GM19397 (cell line): ENCODE results near the gene STK35.

ENCODE experiments used
- ATAC-seq: cut with Tn5 transposase; IDR thresholded peaks from one replicate; pipeline ENCODE4 v1.9.1; 2021; ENCODE audit warnings: mild to moderate bottlenecking, moderate library complexity; ENCODE audit not compliant: unreplicated experiment

Gene STK35

DNA sequence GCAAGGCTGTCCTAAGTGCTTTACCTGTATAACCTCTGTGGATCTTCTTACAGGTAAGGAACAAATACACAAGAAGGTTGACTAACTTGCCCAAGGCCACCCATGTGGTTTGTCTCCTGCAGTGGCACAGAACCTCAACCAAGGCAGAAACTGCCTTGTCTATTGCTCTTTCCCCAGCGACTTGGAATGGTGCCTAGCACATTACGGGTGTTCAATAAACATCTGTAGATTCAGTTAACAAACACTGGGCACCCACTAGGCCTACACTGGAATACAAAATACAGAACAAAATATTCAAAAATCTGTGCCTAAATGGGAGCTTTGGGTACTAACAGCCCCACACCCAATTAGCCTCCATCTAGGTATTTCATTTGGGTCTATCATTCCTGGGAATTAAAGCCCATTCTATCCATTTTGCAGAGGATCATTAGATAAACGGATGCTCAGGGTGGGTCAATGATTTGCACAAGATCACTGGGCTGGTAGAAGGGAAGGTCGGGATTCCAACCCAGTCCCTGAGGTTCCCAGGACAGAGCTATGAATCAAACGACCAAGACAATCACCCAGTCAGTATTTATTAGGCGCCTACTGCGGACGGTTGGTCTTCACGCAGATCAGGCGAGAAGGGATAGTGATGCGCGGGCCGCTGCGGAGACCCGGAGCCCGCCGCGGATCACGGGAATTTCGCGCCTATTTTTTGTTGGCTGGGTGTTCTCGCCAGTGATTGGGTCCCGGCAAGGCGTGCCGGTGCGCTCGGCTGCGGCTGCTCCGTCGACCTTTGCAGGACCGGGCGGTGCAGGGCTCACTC, at the start of gene STK35:
Gene STK35 (plus strand): TSS at position 771 of the 808 bp plus-strand sequence. CDS start 55 bp downstream, outside the sequence.
- peak; percentile 46 for ATAC-seq

DNA sequence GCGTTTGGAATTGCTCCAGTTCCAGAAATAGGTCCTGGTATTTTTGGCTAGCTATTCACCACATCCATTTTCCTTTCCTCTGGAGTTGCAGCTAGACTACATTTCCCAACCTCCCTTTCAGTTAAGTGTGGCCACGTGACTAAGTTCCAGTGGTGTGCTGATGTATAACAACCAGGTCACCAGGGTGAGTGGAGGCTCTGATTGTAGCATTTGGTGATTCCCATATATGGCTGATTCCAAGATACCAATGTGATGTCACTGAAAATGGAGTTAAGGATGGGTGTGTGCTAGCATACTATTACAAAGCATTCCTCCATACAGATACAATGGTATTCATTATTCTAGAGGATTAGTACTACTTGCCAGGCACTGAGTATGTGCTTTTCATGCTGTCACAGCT, 49.7 kb upstream of the STK35 start:
- no peak for ATAC-seq

DNA sequence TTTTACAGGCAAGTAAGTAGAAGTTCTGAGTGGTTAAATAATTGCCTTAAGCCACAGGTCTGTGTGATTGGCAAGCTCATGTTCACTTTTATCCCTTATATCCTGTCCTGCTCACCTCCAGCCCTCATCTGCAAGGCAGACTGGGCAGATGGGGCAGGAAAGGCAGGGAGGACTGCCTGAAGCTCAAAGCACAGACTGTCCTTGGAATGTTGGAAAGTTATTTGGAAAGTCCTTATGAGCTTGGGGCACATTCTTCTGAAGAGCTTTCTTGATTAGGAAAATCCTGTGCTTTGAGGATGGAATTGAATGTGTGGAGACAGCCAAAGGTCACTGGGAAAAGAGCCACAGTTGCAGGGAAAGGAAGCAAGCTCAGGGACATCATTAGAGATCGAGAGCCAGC, 48.9 kb upstream of the STK35 start:
- ATAC-seq: no peak

DNA sequence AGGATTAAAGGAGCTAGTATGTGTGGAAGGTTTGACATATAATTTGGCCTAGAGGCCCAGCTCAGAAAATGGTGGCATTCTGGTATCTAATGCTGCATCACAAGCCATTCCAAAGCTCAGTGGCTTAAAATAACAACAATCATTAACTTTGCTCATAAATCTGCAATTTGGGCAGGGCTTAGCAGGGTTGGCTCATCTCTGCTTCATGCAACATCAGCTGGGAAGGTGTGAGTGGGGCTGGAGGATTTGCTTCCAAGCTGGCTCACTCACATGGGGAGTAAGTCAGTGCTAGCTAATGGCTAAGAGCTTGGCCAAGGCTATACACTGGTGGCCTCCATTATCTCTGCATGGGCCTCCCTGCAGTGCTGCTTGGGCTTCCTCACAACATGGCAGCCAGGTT, 48.0 kb upstream of the STK35 start:
- no peak for ATAC-seq

DNA sequence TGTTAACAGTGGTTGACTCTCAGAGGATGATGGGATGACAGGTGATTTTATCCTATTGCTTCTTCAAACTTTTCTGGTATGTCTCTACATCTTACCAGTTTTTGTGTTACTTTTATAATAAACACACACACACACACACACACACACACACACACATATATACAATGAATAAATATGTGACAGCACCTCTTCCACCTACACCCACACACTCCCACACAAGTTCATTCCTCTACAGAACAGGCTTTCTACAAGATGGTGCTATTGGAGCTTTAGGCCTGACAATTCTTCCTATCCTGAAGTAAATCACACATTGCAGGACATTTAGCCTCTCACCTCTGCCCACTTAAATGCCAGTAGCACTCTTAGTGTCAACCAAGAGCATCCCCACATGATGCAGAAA, 46.7 kb upstream of the STK35 start:
- ATAC-seq: no peak

DNA sequence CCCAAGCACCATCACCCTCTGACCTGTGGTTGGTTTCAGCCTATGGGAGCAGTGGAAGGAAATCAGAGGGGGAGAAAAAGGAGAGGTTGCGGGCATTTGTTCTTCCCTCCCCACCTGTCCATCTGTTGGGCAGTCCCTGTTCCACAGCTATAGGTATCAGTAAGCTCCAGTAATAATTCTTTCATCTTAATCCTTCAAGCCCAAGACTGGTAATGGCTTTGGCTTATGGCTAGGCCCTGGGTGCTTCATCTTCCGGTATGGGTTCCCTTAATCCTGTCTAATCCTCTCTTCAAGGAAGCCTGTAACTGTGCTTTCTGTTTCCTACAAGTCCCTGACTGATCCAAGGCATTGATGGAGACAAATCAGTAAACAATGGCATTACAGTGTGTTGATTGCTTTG, 42.2 kb upstream of the STK35 start:
- no peak for ATAC-seq

DNA sequence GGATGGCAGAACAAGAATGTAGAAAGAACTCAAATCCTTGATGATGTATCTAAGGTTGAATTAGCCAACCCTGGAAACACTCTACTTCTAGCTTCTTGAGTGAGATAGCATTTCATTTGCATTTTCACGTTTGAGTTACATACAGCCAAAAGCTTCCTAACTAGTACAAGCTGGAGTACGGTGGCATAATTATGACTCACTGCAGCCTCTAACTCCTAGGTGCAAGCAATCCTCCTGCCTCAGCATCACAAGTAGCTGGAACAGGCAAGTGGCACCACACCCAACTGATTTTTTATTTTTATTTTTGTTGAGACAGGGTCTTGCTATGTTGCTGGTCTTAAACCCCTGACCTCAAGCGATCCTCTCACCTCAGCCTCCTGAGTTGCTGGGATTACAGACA, 36.5 kb upstream of the STK35 start:
- no peak for ATAC-seq

DNA sequence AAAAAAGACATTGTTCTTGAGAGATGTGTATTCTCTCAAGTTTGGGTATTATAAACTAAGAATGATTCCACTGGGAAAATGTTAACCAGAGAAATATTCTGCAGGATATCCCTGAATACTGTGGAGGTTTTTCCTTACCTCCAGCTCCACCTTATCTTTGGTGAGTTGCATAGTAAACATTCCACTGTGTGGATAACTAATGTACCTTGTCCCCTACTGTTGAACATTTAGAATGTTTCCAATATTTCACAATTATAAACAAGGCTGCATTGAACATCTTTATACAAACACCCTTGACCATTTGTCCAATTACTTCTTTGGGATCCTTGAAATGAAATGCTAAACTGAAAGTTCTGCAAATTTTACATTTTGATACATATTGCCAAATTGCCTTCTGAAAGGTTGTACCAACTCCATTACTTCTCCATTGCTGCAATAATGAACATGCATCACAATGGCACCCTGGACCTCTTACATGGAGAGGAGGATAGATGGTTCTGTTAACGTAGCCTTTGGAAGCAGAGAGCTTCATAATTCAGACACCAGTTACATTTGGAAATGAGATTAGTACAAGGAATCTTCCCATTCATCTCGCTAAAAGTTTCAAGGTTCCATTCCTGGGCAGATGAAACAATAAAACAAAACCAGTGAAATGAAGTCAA, 35.0 kb upstream of the STK35 start:
- ATAC-seq: no peak

DNA sequence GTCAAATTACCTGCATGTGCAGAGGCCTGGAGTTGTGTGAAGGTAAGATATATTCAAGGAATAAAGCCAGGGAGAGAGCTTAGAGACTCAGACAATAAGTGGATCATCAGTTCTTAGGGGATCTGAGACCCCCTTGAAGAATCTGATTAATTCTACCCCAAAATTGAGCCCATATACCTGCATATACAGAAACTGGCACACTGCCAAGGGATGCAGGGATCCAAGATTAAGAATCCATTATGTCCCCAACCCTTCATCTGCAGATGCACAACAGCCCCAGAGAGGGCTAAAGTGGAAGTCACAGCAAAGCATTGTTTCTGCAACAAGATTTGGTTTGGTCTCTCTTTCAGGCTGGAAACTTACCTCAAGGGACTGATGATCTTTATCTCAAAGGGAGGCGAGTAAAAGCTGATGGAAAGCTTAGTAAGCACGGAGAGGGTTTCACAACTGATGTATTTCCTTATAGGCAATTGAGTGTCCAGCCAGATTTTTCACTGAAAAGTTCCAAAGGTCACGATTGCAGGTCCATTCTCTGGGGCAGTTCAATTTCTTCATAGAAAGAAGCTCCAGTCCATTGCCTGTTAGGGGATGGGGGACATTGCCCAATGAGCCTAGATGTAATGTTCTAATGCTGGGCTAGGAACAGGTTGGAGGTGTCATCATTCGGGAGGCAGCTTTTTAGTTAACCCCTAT, 20.9 kb upstream of the STK35 start:
- no peak for ATAC-seq

DNA sequence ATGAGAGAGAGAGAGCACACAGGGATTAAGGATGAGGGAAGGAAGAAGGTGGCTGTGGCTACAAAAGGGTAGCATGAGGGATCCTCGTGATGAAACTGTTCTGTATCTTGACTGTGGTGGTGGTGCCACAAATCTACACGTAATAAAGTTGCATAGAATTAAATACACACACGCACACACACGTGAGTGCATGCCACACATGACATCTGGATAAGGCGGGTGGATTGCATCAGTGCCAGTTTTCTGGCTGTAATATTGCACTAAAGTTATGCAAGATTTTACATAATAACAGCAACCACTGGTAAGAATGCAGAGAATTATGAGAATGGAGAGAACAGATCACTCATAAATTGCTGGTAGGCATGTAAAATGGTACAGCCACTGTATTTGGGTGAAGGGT, 16.9 kb upstream of the STK35 start:
- ATAC-seq: no peak

DNA sequence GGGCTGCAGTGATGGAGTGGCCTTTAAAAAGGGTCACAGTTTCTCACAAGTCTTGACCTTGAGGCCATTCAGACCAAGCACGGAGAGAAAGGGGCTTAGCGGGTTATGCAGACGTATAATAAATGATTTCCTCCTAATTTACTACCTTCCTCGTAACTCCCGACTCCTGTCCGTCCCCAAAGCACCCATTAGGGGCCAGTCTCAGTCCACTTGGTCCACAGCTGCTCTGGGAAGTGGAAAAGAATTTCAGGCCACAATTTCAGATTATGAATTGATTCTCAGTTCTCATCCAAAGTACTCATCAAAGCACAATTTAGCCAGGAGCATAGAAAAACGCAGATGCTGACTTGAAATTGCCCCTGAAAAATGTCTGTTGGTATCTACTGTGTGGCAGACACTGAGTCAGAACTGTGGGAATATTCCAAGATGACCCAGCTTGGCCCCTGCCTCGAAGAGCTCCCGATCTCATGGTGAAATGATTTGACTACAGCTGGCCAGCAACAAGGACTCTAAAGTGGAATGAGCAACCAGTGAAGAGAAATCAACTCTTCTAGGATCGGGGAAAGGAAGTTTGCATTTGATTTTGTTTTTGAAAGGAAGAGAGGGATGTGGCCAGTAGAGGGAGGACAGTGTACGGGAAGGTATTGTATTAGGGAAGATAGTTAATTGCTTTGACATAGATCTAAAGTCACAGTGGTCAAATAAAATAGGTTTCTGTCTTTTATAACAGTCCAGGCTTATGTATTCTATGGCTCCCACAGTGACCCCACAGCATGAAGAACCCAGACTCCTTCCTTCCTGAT, 15.2 kb upstream of the STK35 start:
- no peak for ATAC-seq

DNA sequence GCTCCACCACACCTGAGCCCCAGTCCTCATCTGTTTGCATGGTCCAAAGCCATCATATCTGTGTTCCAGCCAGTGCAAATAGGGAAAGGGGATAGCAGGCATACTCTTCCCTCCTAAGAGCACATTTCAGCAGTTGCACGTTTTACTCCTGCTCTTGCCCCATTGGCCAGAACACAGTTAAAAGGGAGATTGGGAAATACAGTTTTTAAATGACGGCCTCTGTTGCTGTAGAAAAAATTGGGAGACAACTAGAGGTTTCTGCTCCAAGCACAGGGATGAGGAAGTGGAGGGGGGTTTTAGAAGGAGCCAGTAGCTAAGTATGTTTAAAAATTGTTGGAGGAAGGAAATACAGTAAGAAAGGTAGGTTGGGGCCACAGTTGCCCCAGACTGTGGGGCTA, 14.6 kb upstream of the STK35 start:
- no peak for ATAC-seq

DNA sequence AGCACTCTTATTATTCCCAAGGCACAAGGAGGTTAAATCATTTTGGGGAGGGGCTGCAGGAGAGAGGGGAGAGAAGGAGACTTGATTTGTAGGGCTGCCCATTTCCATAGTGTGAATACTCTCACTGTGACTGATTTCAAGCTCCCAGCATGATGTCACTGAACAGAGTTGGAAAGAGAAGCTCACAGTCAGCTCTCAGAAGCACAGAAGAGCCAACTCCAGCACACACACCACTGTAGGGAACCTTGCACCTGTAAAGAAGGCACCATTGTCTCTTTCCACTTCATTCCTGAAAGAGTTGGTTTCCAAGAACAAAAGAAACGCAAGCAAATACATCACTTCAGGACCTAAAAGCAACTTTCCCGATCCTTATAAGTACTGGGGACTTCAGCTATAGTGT, 12.7 kb upstream of the STK35 start:
- ATAC-seq: no peak

DNA sequence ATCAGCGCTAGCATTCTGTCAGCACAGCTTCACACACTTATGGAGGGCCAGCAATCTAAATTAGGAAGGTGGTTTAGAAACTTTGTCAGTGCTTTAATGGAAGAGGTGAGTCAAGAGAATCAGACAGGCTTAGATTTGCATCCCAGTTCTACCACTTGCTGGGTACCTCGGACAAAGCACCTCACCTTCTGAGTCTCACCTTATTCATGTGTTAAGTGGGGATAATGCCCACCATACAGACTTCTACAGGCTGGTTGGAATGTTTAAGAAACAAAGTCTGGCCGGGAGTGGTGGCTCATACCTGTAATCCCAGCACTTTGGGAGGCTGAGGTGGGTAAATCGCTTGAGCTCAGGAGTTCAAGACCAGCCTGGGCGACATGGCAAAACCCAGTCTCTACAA, 12.2 kb upstream of the STK35 start:
- ATAC-seq: no peak

DNA sequence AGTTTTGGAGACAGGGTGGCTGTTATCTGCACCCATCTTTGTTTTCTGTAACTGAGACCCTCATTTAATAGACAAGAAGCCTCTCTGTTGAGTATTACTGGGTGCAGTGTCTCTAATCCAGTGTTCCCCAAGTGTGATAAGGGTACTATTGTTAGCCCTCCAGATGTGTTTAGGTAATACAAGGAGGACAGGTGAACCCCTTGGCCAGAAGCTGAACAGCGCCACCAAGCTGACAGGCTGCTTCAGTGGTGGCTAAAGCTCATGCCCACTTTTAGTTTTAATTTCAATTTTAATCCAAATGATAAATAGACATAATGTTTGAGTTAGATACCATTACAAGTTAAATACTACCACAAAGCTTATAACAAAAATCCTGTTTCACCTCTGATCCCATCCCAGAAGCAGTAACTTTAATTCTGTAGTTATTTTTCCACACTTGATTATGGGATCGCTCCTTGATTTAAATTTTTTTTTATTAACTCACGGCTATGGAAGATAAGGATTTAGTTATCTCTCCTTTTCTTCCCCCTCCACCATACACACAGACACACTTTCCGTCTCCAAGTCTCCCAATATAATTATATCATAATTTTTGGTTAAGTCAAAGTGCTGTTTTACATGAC, 8.4 kb upstream of the STK35 start:
- ATAC-seq: no peak

DNA sequence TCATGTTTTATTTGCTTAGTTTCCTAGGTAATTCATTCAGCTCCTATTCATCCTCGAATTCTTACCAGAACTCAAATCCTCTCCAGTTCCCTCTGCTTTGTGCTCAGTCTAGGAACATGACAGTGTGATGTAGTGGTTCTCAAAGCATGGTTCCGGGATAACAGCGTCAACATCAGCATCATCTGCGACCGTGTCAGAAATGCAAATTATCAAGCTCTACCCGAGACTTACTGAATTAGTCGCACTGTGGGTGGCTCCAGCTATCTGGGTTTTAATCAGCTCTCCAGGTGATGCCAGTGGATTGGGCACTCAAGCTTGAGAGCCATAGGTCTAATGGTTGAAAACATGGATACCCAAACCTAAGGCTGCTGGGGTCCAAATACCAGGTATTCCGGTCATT, 7.7 kb upstream of the STK35 start:
- no peak for ATAC-seq

DNA sequence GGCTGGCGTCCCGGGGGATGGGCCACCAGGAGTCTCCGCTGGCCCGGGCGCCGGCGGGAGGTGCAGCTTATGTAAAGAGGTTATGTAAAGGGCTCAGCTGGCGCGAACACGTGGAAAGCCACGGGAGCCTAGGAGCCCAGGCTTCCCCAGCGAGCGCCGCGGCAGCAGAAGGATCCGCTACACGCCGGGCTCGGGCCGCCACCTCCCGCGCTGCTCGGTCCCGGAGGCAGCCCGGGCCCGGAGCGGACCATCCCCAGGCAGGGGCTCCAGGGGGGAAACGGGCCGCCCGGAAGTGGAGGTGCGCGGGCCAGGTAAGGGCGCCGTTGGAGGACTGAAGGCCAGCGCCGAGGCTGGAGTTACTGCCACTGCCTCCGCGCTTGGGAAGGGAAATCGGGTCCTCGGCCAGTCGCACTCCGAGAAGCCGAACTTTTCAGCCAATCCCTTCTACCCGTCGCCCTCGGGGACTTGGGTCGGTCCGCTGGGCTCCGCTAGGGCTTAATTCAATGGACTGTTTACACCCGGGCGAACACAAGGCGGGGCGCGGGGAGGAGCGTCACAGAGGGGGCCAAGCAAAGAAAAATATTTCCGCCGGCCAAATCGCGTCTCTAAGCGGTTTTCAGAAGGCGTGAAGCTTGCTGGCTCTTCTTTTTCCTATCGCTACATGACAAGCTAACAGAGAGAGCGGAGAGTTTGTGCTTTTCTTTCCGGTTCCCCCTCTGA, 398 bp downstream of the STK35 start:
- peak; percentile 71 for ATAC-seq

DNA sequence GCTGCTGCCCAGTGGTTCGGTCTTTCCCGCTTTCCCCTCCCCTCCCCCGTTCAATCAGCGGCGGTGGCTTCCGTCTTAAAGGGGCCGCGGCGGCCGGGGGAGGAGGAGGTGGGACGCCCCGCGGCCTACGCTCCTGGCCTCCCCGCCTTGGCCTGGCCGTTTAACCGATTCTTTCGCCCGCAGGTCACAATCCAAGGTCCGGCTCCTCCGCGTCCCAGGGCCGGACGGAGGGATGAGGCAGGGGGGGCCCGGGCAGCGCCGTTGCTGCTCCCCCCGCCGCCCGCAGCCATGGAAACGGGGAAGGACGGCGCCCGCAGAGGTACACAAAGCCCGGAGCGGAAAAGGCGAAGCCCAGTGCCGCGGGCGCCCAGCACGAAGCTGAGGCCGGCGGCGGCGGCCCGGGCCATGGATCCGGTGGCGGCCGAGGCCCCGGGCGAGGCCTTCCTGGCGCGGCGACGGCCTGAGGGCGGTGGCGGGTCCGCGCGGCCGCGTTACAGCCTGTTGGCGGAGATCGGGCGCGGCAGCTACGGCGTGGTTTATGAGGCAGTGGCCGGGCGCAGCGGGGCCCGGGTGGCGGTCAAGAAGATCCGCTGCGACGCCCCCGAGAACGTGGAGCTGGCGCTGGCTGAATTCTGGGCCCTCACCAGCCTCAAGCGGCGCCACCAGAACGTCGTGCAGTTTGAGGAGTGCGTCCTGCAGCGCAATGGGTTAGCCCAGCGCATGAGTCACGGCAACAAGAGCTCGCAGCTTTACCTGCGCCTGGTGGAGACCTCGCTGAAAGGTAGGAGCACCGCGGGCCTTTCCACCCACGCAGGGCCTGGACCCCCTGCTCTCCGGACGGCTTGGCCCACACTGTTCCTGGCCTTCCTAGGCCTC, 1.2 kb downstream of the STK35 start:
- ATAC-seq: peak; percentile 59
